Muscle layer of duodenum (tissue), 2 donors: ENCODE results near the gene DHRS4.
"Not testable (repeated sequence)": the region's sequence is repeated elsewhere in the genome, so short reads cannot be mapped to it uniquely, and the experiment has no call there.

Experiments
- H3K27ac ChIP-seq: one replicate; pipeline ENCODE4 v1.7.0; 2013; ENCODE audit warnings: mild to moderate bottlenecking, low read length
- H3K27me3 ChIP-seq: one replicate; pipeline ENCODE4 v1.7.0; 2013; ENCODE audit warnings: low read depth, mild to moderate bottlenecking, control low read depth, low read length
- H3K36me3 ChIP-seq, 2 donors: one replicate each; pipeline ENCODE4 v1.7.0; 2013; ENCODE audit warnings: low read length in 2 of 2, control low read depth in 1 of 2, mild to moderate bottlenecking in 1 of 2; ENCODE audit not compliant: insufficient read depth in 2 of 2, control insufficient read depth in 1 of 2
- H3K4me1 ChIP-seq, 2 donors: one replicate each; pipeline ENCODE4 v1.7.0; 2013; ENCODE audit warnings: low read length in 2 of 2, mild to moderate bottlenecking in 2 of 2, control low read depth in 1 of 2, moderate library complexity in 1 of 2; ENCODE audit not compliant: insufficient read depth in 2 of 2, control insufficient read depth in 1 of 2
- H3K4me3 ChIP-seq, 2 donors: one replicate each; pipeline ENCODE4 v1.7.0; 2013; ENCODE audit warnings: low read length in 2 of 2, low read depth in 1 of 2, mild to moderate bottlenecking in 1 of 2
- H3K9me3 ChIP-seq, 2 donors: one replicate each; pipeline ENCODE4 v1.7.0; 2013; ENCODE audit warnings: low read length in 2 of 2, control low read depth in 1 of 2, mild to moderate bottlenecking in 1 of 2; ENCODE audit not compliant: control insufficient read depth in 1 of 2
- donor health status: healthy.

The DHRS4 gene

GRCh38 chr14:23961704-23962103 lies 8.1 kb downstream of the DHRS4 start:
- H3K4me3 ChIP-seq, H3K36me3 ChIP-seq, H3K9me3 ChIP-seq: not testable (repeated sequence)

GRCh38 chr14:23969130-23969480 lies 15.5 kb downstream of the DHRS4 start:
- not testable (repeated sequence) for H3K9me3 ChIP-seq, H3K27me3 ChIP-seq, H3K4me1 ChIP-seq, H3K36me3 ChIP-seq, H3K27ac ChIP-seq
- peak overlapping the region in 1 of 2 donors; percentile 57 for H3K4me3 ChIP-seq

More at GRCh38 chr14:23961704-23962103, 8.1 kb downstream of the DHRS4 start:
- H3K27me3 ChIP-seq, H3K27ac ChIP-seq, H3K4me1 ChIP-seq: not testable (repeated sequence)

- not testable (repeated sequence) for H3K27ac ChIP-seq
- peak overlapping the region in 1 of 2 donors; percentile 57 for H3K4me3 ChIP-seq
These were observed 16.1 kb downstream of the DHRS4 start for GRCh38 chr14:23969481-23970282.

DNA sequence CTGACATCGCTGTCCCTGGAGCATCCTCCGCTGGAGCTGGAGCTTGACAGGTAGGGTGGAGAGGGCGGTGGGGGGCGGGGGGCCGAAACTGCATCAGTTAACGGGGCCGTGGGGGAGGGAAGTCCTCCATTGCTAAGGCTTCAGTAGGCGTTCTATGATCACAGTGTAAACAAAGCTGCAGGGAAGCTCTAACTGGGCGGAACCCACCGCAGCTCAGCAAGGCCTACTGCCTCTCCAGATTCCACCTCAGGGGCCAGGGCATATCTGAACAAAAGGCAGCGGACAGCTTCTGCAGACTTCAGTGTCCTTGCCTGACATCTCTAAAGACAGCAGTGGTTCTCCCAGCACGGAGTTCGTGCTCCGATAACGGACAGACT lies 16.7 kb downstream of the DHRS4 start:
- H3K9me3 ChIP-seq, H3K27me3 ChIP-seq, H3K36me3 ChIP-seq, H3K4me1 ChIP-seq, H3K27ac ChIP-seq, H3K4me3 ChIP-seq: not testable (repeated sequence)

More at GRCh38 chr14:23969481-23970282, 16.1 kb downstream of the DHRS4 start:
- H3K4me1 ChIP-seq, H3K36me3 ChIP-seq, H3K27me3 ChIP-seq, H3K9me3 ChIP-seq: not testable (repeated sequence)

GRCh38 chr14:23973178-23973577 lies 19.6 kb downstream of the DHRS4 start:
- not testable (repeated sequence) for H3K4me3 ChIP-seq, H3K9me3 ChIP-seq, H3K27ac ChIP-seq, H3K27me3 ChIP-seq, H3K4me1 ChIP-seq, H3K36me3 ChIP-seq

DNA sequence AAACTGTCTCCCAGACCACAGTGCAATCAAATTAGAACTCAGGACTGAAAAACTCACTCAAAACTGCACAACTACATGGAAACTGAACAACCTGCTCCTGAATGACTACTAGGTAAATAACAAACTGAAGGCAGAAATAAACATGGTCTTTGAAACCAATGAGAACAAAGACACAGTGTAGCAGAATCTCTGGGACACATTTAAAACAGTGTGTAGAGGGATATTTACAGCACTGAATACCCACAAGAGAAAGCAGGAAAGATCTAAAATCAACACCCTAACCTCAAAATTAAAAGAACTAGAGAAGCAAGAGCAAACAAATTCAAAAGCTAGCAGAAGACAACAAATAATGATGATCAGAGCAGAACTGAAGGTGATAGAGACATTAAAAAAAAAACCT lies 20.5 kb downstream of the DHRS4 start:
- not testable (repeated sequence) for H3K4me1 ChIP-seq, H3K27me3 ChIP-seq, H3K36me3 ChIP-seq, H3K4me3 ChIP-seq, H3K27ac ChIP-seq, H3K9me3 ChIP-seq

GRCh38 chr14:23977208-23977607 lies 23.6 kb downstream of the DHRS4 start:
- not testable (repeated sequence) for H3K9me3 ChIP-seq, H3K27me3 ChIP-seq, H3K4me1 ChIP-seq, H3K27ac ChIP-seq, H3K36me3 ChIP-seq, H3K4me3 ChIP-seq

- H3K27me3 ChIP-seq, H3K9me3 ChIP-seq, H3K27ac ChIP-seq, H3K36me3 ChIP-seq, H3K4me3 ChIP-seq, H3K4me1 ChIP-seq: not testable (repeated sequence)
These were observed 28.6 kb downstream of the DHRS4 start for GRCh38 chr14:23981951-23982813.

DNA sequence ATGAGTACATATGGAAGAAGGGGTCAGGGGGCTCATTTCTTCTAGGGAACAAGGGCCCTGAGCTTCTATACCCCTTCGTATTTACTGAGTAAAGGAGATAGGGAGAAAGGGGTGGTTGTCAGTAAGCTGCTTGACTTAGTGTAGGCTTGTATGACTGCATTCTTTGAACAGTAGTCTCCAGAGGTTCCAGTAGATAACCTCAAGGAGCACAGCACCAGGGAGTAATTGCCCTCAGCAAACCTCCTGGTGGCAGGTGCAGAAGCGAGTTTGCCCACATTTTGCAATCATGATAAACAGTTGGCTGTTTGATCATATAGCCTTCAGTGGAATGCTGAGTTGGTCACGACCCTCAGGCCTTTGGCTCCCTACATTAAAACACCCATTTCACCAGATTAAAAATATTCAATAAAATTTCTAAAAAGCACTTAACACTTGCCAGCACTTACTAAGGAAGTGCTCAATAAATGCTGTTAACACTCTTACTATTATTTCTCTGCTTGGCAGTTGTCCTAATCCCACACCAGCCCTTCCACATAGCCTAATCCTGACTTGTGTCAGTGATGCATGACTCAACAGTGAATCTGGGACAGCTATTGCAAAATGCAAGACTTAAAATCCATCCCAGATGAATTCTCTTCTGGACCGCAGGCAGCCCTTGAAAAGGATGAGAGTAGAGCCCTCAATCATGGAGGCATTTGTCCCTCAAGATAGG lies 31.5 kb downstream of the DHRS4 start:
- Histone ChIP-seq H3K4me1 (no peaks in the 10 kb centered on the region), H3K27ac (no peak overlapping the region), H3K27me3 (no peaks in the 10 kb centered on the region), H3K36me3 (no peaks in the 10 kb centered on the region), H3K9me3 (no peaks in the 10 kb centered on the region), H3K4me3 (no peak overlapping the region)

DNA sequence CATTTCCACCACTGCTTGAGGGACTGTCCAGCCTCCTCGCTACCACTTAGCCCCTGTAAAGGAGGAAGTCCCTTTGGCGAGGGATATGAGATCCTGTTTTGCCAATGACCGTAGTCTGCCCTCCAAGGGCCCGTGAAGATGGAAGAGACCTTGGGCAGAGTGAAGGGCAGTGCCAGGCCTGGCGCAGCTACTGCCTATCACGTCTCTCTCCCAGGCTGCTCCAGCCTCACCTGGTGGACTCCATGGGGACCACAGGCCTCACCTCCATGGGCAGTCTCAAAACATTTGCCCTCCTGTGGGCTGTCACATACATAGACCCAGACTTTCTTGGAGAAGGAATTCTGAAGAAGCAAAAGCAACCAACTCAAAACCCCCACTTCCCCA lies 34.6 kb downstream of the DHRS4 start:
- H3K27me3 ChIP-seq, H3K4me1 ChIP-seq, H3K9me3 ChIP-seq, H3K36me3 ChIP-seq, H3K27ac ChIP-seq: not testable (repeated sequence)
- peak overlapping the region in 1 of 2 donors; percentile 58 for H3K4me3 ChIP-seq

DNA sequence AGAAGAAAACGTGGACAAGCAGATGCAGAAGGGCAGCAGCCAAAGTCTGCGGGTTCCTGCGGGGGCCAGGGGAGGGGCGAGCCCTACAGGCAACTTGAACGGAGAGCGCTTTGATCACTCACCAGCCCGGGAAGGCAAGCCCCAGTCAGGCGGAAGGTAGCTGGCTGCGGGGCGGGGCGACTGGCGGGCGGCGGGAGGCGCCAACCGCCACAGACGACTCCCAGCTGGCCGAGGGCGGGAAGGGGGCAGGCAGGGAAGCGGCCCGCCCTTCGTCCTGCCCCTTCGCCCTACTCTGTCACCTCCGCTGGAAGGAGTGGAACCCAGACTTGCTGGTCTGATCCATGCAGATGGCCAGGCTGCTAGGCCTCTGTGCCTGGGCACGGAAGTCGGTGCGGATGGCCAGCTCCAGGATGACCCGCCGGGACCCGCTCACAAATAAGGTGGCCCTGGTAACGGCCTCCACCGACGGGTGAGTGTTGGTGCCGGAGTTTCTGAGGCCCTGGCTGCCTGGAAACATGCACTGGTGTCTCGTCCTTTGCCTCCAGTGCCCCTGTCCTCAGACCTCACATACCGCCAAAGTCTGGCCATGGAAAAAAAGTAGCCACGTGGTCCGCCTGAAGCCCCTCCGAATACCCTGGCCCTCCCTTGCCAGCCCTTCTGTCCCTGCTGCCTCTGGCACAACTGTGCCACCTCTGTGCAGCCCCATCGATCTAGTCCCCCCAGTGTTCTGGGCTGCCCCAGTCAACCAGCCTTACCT lies 35.2 kb downstream of the DHRS4 start, which contains the start of gene DHRS4L2:
Gene DHRS4L2 (plus strand): TSS at position 323 of the 757 bp plus-strand sequence. CDS start 19 bp downstream, at position 342.
- not testable (repeated sequence) for H3K27ac ChIP-seq, H3K36me3 ChIP-seq, H3K4me1 ChIP-seq, H3K27me3 ChIP-seq, H3K9me3 ChIP-seq
- H3K4me3 ChIP-seq, result peak within 1 kb of the TSS; percentile 16 to 58
